Measurements from ENCODE around the gene HGFAC.

GRCh38 chr4:3466691-3467600, 25.2 kb downstream of the HGFAC start:
- no peak for TF ChIP-seq CTCF (IDR thresholded peaks at IDR 0.05)
- no peak for TF ChIP-seq POLR2AphosphoS5 (IDR thresholded peaks at IDR 0.05)
- TF ChIP-seq EP300 (IDR thresholded peaks at IDR 0.05): no peak
- no peak for TF ChIP-seq POLR2A (IDR thresholded peaks at IDR 0.05)

All from suprapubic skin (tissue), 4 donors.